ENCODE data around the gene MOB1A.
"Not testable (repeated sequence)": the region's sequence is repeated elsewhere in the genome, so short reads cannot be mapped to it uniquely, and the experiment has no call there.

Gene MOB1A

DNA sequence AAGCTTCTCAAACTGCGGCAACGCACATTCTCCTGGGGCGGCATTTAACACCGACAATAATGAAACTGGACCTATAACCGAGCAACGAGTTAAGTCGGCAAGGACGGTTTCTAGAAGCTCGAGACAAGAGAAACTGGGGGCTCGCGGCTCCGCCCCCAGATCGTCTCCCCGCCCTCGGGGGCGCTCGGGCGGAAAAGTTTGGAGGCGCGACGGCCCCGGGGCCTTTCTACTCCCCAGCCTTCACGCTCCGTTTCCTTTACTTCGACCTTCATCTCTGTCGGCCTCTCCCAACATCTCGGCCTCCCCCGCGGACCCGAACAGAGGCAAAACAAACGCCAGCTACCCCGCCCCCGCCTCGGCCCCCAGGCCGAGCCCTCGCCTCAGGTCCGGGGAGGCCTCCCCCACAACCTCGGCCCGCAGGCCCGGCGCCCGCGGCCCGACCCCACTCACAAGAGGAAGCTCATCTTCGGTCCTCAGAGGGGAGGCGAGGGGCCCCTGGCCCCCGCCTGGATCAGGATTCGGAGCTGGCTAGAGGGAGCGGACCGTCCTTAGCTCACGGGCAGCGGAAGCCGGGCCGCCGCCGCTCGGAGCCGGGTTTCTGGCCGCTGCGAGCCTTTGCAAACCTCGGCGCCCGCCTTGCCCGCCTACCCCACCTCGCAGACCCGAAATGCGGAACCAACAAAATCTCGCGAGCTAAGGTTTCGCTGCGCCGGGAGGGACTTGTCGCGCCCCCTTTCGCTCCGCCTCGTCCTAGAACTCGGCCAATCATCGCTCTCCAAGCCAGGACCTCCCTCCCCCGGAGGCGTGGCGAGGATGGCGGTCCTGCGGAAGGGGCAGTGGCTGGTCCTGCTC is at the start of gene MOB1A:
Gene MOB1A, minus strand, starts transcription at position 669 of the 852 bp plus-strand sequence. Its CDS starts 205 bp downstream, at position 464.
- DNase-seq: peak; percentile 100

DNA sequence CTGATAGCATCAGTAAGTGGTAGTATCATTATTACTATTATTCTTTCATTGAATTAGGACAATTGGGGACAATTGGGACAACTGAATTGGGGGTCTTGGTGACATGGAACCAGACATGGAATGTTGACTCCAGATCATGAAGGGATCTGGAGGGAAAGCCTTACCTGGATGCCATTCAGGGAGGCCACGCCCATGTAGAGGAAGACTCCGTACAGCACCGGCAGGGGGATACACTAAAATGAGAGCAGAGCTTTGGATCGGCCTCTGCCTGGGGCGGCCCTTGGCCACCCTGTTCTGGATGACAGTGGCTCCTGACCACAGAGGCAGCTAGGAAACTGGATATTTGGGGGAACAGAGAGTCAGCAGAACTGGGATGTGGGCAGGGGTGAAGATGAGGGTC is 49.0 kb upstream of the MOB1A start:
- no peak for DNase-seq

DNA sequence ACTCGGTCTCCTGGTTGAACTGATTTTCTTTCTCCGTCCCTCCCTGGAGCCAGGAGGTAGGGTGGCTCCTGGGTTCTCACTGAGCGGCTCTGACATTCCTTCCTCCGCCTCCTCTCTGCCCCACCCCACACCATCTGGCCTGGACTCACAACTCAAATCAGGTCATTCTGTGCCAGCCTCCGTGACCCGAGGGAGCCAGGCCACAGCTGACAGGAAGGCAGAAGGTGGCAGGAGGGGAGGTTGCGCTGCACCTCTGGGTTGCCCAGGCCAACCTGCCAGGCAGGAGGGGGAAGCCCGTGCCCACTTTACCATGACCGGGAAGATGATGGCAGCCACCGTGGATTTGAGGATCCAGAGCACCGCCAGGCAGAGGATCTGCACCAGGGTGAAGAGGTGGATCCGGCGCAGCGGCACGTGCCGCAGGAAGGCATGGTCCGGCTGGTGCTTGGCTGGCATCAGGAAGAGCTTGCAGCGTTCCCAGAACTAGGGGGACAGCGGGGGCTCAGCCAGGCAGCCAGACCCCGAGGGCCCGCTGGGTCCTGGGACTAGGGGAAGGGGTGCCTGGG is 48.1 kb upstream of the MOB1A start:
- no peak for DNase-seq

DNA sequence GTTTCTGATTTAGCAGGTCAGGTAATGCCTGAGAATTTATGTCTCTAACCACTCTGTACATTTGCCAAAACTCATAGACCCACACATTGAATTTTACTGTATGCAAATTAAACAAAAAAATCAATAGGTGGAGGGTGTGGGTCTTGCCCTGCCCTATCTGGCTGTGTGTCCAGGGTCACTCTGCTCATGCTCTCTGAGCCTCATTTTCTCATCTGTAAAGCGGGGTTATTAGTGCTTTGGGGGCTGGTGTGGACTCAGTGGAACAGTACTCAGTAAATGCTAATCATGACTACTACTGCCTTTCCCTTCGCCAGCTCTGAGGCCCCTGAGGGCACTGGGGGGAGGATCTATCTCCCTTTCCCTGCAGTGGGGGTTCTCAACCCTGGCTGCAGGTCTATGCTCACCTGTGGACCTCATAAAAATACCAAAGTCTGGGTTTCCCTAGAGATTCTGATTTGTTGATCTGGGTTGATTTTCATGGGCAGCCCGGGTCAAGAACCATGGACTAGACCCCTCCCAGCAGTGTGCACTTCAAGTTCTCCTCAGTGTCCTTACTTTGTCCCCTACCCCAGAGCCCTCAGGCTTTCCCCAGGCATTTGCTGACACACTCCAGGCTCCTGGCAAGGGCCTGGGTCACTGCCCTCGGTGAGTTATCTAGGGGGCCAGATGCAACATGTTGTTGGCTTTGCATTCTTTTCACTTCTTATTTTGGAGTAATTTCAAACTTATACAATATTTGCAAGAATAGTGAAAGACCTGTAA is 47.2 kb upstream of the MOB1A start:
- no peak for DNase-seq

DNA sequence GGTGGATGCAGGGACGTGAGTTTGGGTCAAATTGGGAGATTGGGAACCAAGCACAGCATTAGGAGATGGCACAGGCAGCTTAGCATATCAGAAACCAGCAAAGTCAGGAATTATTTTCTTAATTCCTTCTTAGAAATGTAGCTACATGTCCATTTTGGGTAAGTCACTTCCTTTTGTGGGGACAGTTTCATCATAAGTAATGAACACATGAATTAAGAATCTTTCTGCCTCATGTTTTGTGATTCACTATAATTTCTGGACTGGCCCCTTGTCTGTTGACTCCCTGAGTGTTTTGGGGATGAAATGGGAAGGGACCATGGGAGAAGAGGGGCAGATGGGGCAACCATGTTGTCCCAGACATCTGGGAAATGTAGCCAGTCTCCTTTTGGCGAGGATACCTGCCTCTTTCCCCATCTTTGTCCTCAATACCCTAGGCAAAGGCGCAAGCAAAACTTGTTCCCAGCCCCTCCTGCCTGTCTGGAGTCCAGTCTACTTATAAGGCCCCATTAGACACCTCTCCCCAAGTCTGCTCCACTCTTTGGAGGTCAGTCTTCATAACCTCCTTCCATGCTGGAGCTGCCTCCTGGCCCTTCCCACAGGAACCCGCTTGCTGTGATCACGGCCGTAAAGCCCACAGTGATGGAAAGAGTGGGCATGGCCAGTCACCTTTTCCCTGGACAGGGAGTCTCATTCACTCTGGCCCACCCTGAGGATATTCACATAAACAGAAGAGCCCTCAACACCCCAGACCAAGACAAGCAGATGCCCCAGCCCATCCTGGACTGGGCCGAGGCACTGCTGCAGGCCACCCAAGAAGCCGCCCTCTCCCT is 45.5 kb upstream of the MOB1A start:
- peak; percentile 15 for DNase-seq

GRCh38 chr2:74222300-74222650 is 43.6 kb upstream of the MOB1A start:
- no peak for DNase-seq

GRCh38 chr2:74221604-74222299 is 43.1 kb upstream of the MOB1A start:
- no peak for DNase-seq

DNA sequence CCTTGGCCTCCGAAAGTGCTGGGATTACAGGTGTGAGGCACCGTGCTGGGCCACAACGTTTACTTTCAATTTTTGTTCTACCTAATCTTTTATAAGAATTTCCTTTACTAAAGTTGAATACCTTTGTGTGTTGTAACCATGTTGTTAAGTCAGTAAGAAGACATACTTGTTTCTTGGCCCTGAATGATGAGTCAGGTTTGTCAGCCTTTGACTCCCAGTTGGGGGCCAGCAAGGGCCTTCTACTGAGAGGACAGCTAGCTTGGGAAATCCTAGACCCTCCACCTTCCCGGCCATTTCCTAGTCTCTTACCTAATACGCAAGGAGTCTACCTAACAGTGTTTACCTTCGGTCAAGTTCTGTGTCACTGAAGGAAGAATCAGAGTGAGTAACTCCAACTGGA is 42.4 kb upstream of the MOB1A start:
- DNase-seq: no peak

GRCh38 chr2:74219846-74220486 is 41.3 kb upstream of the MOB1A start:
- DNase-seq: no peak

GRCh38 chr2:74216642-74217041 is 38.0 kb upstream of the MOB1A start:
- DNase-seq: no peak

- DNase-seq: not testable (repeated sequence)
These were observed 37.1 kb upstream of the MOB1A start for GRCh38 chr2:74215771-74216170.

GRCh38 chr2:74212702-74213410 is 34.2 kb upstream of the MOB1A start:
- DNase-seq: no peak

DNA sequence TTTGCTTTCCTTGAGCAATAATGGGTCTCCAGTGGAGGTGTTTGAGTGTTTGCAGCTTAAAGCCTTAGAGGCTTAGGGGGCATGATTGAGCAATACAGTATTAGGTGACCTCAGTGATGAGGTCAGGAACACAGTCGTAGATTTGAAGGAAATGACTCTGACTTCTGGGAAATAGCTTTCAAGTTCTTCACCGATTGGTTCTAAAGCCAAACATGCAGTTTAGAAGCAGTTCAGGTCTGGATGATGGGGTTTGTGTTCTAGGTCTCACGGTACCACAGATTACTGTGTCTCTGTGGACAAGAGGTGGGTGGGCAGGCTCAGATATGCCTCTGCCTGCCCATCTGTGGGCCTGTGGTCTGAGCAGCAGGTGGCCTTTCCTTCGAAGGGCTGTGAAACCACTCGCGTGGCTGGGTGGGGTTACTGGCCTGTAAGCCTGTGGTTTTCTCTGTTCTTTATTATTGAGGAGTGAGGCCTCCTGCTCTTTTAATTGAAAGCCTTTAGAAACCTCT is 27.6 kb upstream of the MOB1A start:
- DNase-seq: peak; percentile 90

DNA sequence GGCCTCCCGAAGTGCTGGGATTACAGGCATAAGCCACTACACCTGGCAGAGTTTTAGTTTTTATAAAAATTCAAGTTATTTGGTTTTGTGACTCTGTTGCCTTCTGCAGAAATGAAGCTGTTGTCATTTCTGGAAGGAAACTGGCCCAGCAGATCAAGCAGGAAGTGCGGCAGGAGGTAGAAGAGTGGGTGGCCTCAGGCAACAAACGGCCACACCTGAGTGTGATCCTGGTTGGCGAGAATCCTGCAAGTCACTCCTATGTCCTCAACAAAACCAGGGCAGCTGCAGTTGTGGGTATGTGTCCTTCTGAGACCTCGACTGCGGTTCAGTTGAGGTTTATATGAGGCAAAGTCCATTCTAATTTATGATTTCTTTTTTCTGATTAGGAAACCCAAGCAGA is 26.9 kb upstream of the MOB1A start:
- DNase-seq: no peak

- no peak for DNase-seq
These were observed 26.4 kb upstream of the MOB1A start for GRCh38 chr2:74205113-74205512.

- DNase-seq: no peak
These were observed 25.8 kb upstream of the MOB1A start for GRCh38 chr2:74204436-74204835.

DNA sequence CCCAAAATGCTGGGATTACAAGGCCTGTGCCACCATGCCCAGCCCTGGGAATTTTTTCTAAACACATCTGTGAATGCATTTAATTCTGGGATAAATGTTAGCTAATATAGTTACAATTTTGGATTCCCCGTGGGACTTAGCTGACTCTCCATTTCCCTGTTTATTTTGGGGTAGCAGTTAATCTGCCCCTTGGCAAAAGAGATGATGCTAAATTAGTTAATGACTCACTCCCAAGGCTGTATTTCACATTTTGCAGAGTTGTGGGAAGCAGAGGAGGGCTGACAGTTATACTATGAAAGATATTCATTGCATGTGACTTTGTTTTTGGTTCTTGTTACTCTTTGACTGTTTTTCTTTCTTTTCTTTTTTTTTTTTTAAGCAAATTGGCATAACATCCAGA is 22.9 kb upstream of the MOB1A start:
- DNase-seq: peak; percentile 71

DNA sequence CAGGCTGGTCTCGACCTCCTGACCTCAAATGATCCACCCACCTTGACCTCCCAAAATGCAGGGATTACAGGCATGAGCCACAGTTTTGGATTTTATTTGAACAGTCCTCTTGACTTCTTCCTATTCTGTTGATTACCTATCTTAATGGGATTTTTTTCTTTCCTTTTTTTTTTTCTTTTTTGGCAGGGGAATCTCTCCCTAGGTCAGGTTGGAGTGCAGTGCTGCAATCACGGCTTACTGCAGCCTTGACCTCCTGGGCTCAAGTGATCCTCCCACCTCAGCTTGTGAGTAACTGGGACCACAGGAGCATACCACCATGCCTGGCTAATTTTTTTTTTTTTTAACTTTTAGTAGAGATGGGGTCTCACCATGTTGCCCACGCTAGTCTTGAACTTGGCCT is 22.5 kb upstream of the MOB1A start:
- no peak for DNase-seq

DNA sequence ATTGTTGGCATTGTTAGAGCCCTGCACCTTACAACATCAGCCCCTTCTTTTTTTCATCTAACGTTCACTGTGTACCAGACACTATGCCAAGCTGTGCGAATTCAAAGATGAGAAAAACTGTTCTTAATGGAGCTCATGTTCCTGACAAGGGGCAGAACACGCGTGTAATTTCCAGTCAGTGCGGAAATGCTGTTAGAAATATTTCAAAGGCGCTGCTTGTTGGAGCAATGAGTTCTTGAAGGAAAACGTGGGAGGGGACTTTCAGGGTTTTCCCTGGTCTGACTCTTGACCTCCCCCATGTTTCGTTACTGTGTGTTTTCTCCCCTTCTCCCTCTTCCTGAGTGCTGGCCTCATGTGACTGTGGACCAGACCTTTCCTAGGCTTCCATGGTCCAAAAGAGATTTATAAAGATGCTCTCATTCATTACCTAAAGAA is 21.2 kb upstream of the MOB1A start:
- DNase-seq: peak; percentile 83

- no peak for DNase-seq
These were observed 20.6 kb upstream of the MOB1A start for GRCh38 chr2:74199275-74199701.

All from suppressor macrophage treated with lipopolysaccharide for 4 hours (primary cell).